Immature natural killer cell (primary cell): ENCODE results near the gene C5AR2. TPM values are rescaled to one million over a fixed set of nuclear protein-coding genes. Genes with fewer than 3 reads are reported as not detected.

ENCODE experiments used
- DNase-seq, 3 donors: peaks; one replicate each; pipeline ENCODE4 v3.0.0; 2022; ENCODE audit warnings: mixed read lengths in 1 of 3
- H3K27ac Mint-ChIP-seq, 6 donors: one replicate each; pipeline ENCODE4 v1.8.0; 2020; ENCODE audit warnings: mixed read lengths in 6 of 6, mild to moderate bottlenecking in 5 of 6, inconsistent platforms in 4 of 6, moderate library complexity in 3 of 6
- H3K27me3 Mint-ChIP-seq, 3 donors: one replicate each; pipeline ENCODE4 v1.8.0; 2020 to 2021; ENCODE audit warnings: low read depth in 3 of 3, mild to moderate bottlenecking in 3 of 3, mixed read lengths in 3 of 3, moderate library complexity in 3 of 3, inconsistent platforms in 1 of 3
- H3K36me3 Mint-ChIP-seq, 3 donors: one replicate each; pipeline ENCODE4 v1.8.0; 2020; ENCODE audit warnings: mixed read lengths in 3 of 3, inconsistent platforms in 2 of 3, mild to moderate bottlenecking in 2 of 3
- H3K4me1 Mint-ChIP-seq, 2 donors: one replicate each; pipeline ENCODE4 v1.8.0; 2020; ENCODE audit warnings: inconsistent platforms in 2 of 2, mild to moderate bottlenecking in 2 of 2, mixed read lengths in 2 of 2, moderate library complexity in 1 of 2
- H3K4me3 Mint-ChIP-seq, 5 donors: one replicate each; pipeline ENCODE4 v1.8.0; 2020; ENCODE audit warnings: mild to moderate bottlenecking in 5 of 5, mixed read lengths in 5 of 5, inconsistent platforms in 3 of 5, moderate library complexity in 3 of 5
- H3K9me3 Mint-ChIP-seq, 6 donors: one replicate each; pipeline ENCODE4 v1.8.0; 2020; ENCODE audit warnings: mild to moderate bottlenecking in 6 of 6, mixed read lengths in 6 of 6, inconsistent platforms in 4 of 6, moderate library complexity in 3 of 6
- polyA plus RNA-seq, 3 donors: library from polyadenylated mRNA; unstranded; fragments of 300-500 nt; fragmentation: Illumina TruSeq; gene quantifications; one replicate each; pipeline ENCODE4 v1.2.3, GENCODE V29; 2021

The C5AR2 gene
- polyA plus RNA-seq, 3 donors from 2014 or later = 0.18 to 0.29 TPM; not detected in 1

- Mint-ChIP-seq H3K27ac (no peak overlapping the region), H3K36me3 (no peaks in the 10 kb centered on the region), H3K27me3 (peaks cover 5 to 19% (median 6%) of the 10 kb centered on the region in 3 donors), H3K4me3 (no peak overlapping the region), H3K9me3 (peaks cover 0 to 1% (median 0%) of the 10 kb centered on the region in 6 donors), H3K4me1 (no peaks in the 10 kb centered on the region)
- no peak for DNase-seq
These were observed 19.5 kb upstream of the C5AR2 start for GRCh38 chr19:47312366-47313006.

GRCh38 chr19:47313754-47314295 is 18.1 kb upstream of the C5AR2 start:
- H3K4me1 Mint-ChIP-seq = no peaks in the 10 kb centered on the region
- H3K27me3 Mint-ChIP-seq = peaks cover 2 to 19% (median 3%) of the 10 kb centered on the region in 3 donors
- H3K4me3 Mint-ChIP-seq = no peak overlapping the region
- peak overlapping the region in 1 of 6 donors; percentile 23 for H3K27ac Mint-ChIP-seq
- DNase-seq = no peak
- no peaks in the 10 kb centered on the region for H3K36me3 Mint-ChIP-seq
- peaks cover 0 to 1% (median 0%) of the 10 kb centered on the region in 6 donors for H3K9me3 Mint-ChIP-seq

GRCh38 chr19:47315125-47315821 is 16.7 kb upstream of the C5AR2 start:
- Mint-ChIP-seq H3K27ac (no peak overlapping the region), H3K27me3 (peaks cover 3 to 16% (median 3%) of the 10 kb centered on the region in 3 donors), H3K36me3 (no peaks in the 10 kb centered on the region), H3K4me3 (no peak overlapping the region), H3K9me3 (peaks cover 0 to 1% (median 0%) of the 10 kb centered on the region in 6 donors), H3K4me1 (no peaks in the 10 kb centered on the region)
- no peak for DNase-seq

- DNase-seq = no peak
- H3K36me3 Mint-ChIP-seq = no peaks in the 10 kb centered on the region
- peaks cover 0 to 1% (median 0%) of the 10 kb centered on the region in 6 donors for H3K9me3 Mint-ChIP-seq
- no peak overlapping the region for H3K27ac Mint-ChIP-seq
- no peaks in the 10 kb centered on the region for H3K4me1 Mint-ChIP-seq
- no peak overlapping the region for H3K4me3 Mint-ChIP-seq
- peaks cover 4 to 14% (median 7%) of the 10 kb centered on the region in 3 donors for H3K27me3 Mint-ChIP-seq
These were observed 15.5 kb upstream of the C5AR2 start for GRCh38 chr19:47316513-47316912.

- peaks cover 6 to 15% (median 10%) of the 10 kb centered on the region in 3 donors for H3K27me3 Mint-ChIP-seq
- H3K4me3 Mint-ChIP-seq = no peak overlapping the region
- H3K27ac Mint-ChIP-seq = no peak overlapping the region
- no peaks in the 10 kb centered on the region for H3K4me1 Mint-ChIP-seq
- H3K36me3 Mint-ChIP-seq = no peaks in the 10 kb centered on the region
- H3K9me3 Mint-ChIP-seq = peaks cover 0 to 2% (median 0%) of the 10 kb centered on the region in 6 donors
- DNase-seq = no peak
These were observed 11.8 kb upstream of the C5AR2 start for GRCh38 chr19:47319923-47320871.

- Mint-ChIP-seq H3K27ac (no peak overlapping the region), H3K4me1 (no peaks in the 10 kb centered on the region), H3K36me3 (no peaks in the 10 kb centered on the region), H3K27me3 (peaks cover 6 to 15% (median 10%) of the 10 kb centered on the region in 3 donors), H3K9me3 (peaks cover 0 to 2% (median 0%) of the 10 kb centered on the region in 6 donors), H3K4me3 (no peak overlapping the region)
- DNase-seq = no peak
These were observed 10.3 kb upstream of the C5AR2 start for GRCh38 chr19:47321630-47322029.

GRCh38 chr19:47322058-47322457 is 9.9 kb upstream of the C5AR2 start:
- Mint-ChIP-seq H3K4me3 (no peak overlapping the region), H3K4me1 (no peaks in the 10 kb centered on the region), H3K9me3 (peaks cover 0 to 2% (median 0%) of the 10 kb centered on the region in 6 donors), H3K27ac (no peak overlapping the region), H3K36me3 (no peaks in the 10 kb centered on the region), H3K27me3 (peaks cover 6 to 11% (median 10%) of the 10 kb centered on the region in 3 donors)
- no peak for DNase-seq

- no peak overlapping the region for H3K4me3 Mint-ChIP-seq
- no peak for DNase-seq
- no peaks in the 10 kb centered on the region for H3K36me3 Mint-ChIP-seq
- H3K27me3 Mint-ChIP-seq = peaks cover 7 to 14% (median 10%) of the 10 kb centered on the region in 3 donors
- no peaks in the 10 kb centered on the region for H3K4me1 Mint-ChIP-seq
- H3K27ac Mint-ChIP-seq = no peak overlapping the region
- peaks cover 0 to 2% (median 0%) of the 10 kb centered on the region in 6 donors for H3K9me3 Mint-ChIP-seq
These were observed 8.6 kb upstream of the C5AR2 start for GRCh38 chr19:47323409-47323808.

- no peak for DNase-seq
- Mint-ChIP-seq H3K4me1 (no peaks in the 10 kb centered on the region), H3K27ac (no peak overlapping the region), H3K4me3 (no peak overlapping the region), H3K9me3 (peaks cover 0 to 2% (median 0%) of the 10 kb centered on the region in 6 donors), H3K27me3 (peaks cover 7 to 17% (median 12%) of the 10 kb centered on the region in 3 donors), H3K36me3 (no peaks in the 10 kb centered on the region)
These were observed 8.1 kb upstream of the C5AR2 start for GRCh38 chr19:47323872-47324271.

GRCh38 chr19:47324502-47324901 is 7.5 kb upstream of the C5AR2 start:
- H3K4me1 Mint-ChIP-seq = no peaks in the 10 kb centered on the region
- no peak overlapping the region for H3K4me3 Mint-ChIP-seq
- DNase-seq = no peak
- no peak overlapping the region for H3K27ac Mint-ChIP-seq
- peaks cover 0 to 2% (median 0%) of the 10 kb centered on the region in 6 donors for H3K9me3 Mint-ChIP-seq
- peaks cover 7 to 14% (median 12%) of the 10 kb centered on the region in 3 donors for H3K27me3 Mint-ChIP-seq
- H3K36me3 Mint-ChIP-seq = no peaks in the 10 kb centered on the region

- peaks cover 7 to 9% of the 10 kb centered on the region in 2 donors for H3K4me1 Mint-ChIP-seq
- H3K36me3 Mint-ChIP-seq = no peaks in the 10 kb centered on the region
- H3K4me3 Mint-ChIP-seq = no peak overlapping the region
- peaks cover 0 to 5% (median 0%) of the 10 kb centered on the region in 6 donors for H3K9me3 Mint-ChIP-seq
- peak overlapping the region in 3 of 6 donors; percentile 15 to 40 (median 19) for H3K27ac Mint-ChIP-seq
- DNase-seq = no peak
- H3K27me3 Mint-ChIP-seq = peaks cover 3 to 7% (median 4%) of the 10 kb centered on the region in 3 donors
These were observed 1.5 kb upstream of the C5AR2 start for GRCh38 chr19:47330466-47330869.

GRCh38 chr19:47331490-47331889 is 485 bp upstream of the C5AR2 start:
- Mint-ChIP-seq H3K9me3 (peaks cover 0 to 5% (median under 1%) of the 10 kb centered on the region in 6 donors), H3K4me3 (no peak overlapping the region), H3K36me3 (no peaks in the 10 kb centered on the region), H3K27ac (no peak overlapping the region), H3K27me3 (peaks cover 3 to 7% (median 4%) of the 10 kb centered on the region in 3 donors), H3K4me1 (peaks cover 16 to 17% of the 10 kb centered on the region in 2 donors)
- no peak for DNase-seq
